Heart right ventricle (tissue), 16 donors: ENCODE data around the gene EFCAB8. TPM values are rescaled to one million over a fixed set of nuclear protein-coding genes. Genes with fewer than 3 reads are reported as not detected.
"Not testable (repeated sequence)": the region's sequence is repeated elsewhere in the genome, so short reads cannot be mapped to it uniquely, and the experiment has no call there.

ENCODE experiments used
- ATAC-seq, 8 donors: fragments of 200-7000 bp; cut with Tn5 transposase; one replicate each; pipeline ENCODE4 v1.9.1; 2020; ENCODE audit warnings: mild to moderate bottlenecking in 8 of 8, moderate library complexity in 8 of 8, moderate number of reproducible peaks in 1 of 8
- DNase-seq, 2 donors: peaks; one replicate each; pipeline ENCODE4 v3.0.0-alpha.2; 2020
- H3K27ac ChIP-seq, 10 donors: fragments of 200-600 bp; sonication (generic) in 2 of 10; one replicate each; pipeline versions ENCODE4 v1.5.0 to v1.8.0; 2020 to 2022; ENCODE audit warnings: mild to moderate bottlenecking in 3 of 10
- H3K27me3 ChIP-seq, 7 donors: fragments of 200-600 bp; one replicate each; pipeline ENCODE4 v1.8.0; 2021 to 2022; ENCODE audit warnings: mild to moderate bottlenecking in 2 of 7
- H3K36me3 ChIP-seq, 9 donors: fragments of 200-600 bp; sonication (generic) in 1 of 9; one replicate each; pipeline versions ENCODE4 v1.5.0 to v1.8.0; 2020 to 2022; ENCODE audit warnings: mild to moderate bottlenecking in 2 of 9
- H3K4me1 ChIP-seq, 9 donors: fragments of 200-600 bp; sonication (generic) in 1 of 9; one replicate each; pipeline versions ENCODE4 v1.5.0 to v1.8.0; 2020 to 2022; ENCODE audit warnings: mild to moderate bottlenecking in 4 of 9
- H3K4me3 ChIP-seq, 10 donors: fragments of 200-600 bp; sonication (generic) in 2 of 10; one replicate each; pipeline versions ENCODE4 v1.5.0 to v1.8.0; 2020 to 2022; ENCODE audit warnings: mild to moderate bottlenecking in 7 of 10, moderate library complexity in 2 of 10
- H3K9me3 ChIP-seq, 11 donors: fragments of 200-600 bp in 10 of 11; sonication (generic) in 2 of 11; one replicate each; pipeline versions ENCODE4 v1.5.0 to v1.8.0; 2013 to 2022; ENCODE audit warnings: mild to moderate bottlenecking in 2 of 11, control low read depth in 1 of 11, moderate library complexity in 1 of 11
- CTCF ChIP-seq, 9 donors: fragments of 200-600 bp; sonication (generic) in 2 of 9; IDR thresholded peaks; one replicate each; pipeline versions ENCODE4 v1.5.0 to v1.8.0; 2021 to 2022; ENCODE audit warnings: antibody characterized with exemption in 9 of 9, mild to moderate bottlenecking in 5 of 9, moderate library complexity in 1 of 9
- WGBS, 2 donors: extraction: QIAGEN DNeasy Blood & Tissue Kit; methylation state at CpG; one replicate each; pipeline ENCODE4 v1.1.7; 2013; ENCODE audit warnings: inconsistent platforms in 1 of 2; 5-methylcytosine and 5-hydroxymethylcytosine counted together
- intact Hi-C, 10 donors: fragments of 100-400 bp; cut with DNase I; formaldehyde crosslinking; loops; one replicate each; pipeline versions ENCODE4 v1.11.1 to v1.14.2; 2022
- polyA plus RNA-seq, 2 donors: library from polyadenylated mRNA; stranded (reverse); fragments of 200-250 nt; gene quantifications; one replicate each; pipeline ENCODE4 v1.2.3, GENCODE V29; 2013
- total RNA-seq, 10 donors: library from RNA; stranded (reverse); fragmentation: NEBNext Ultra II Directional in 3 of 10; extraction: Animal tissue kit (Norgen Biotek cat#: 25700) in 3 of 10; gene quantifications; one replicate each; pipeline versions ENCODE4 v1.2.1 to v1.2.4, GENCODE V29; 2021 to 2023
- donor health status: Arrhythmogenic right ventricular cardiomyopathy.
- donor health status: ischemic (EF 13 %, LVEDD 7.1; RV severe dilation, severe dysfunction).
- donor health status: healthy with polysubstance abuse.
- donor health status: DM: no; HTN: yes; CAD: no.
- donor health status: DM: no; HTN: no; CAD: no.
- donor health status: ischemic (EF 25% LVEDD 6.9; RV normal size, moderate dysfunction).
- donor health status: ischemic (EF 25% LVEDD 5.7; RV mildly dilated, moderate dysfunction).
- donor health status: healthy.
- donor health status: DM: yes; HTN: yes; CAD: no.
- donor health status: Ischemic cardiomyopathy.
- donor health status: ischemic (EF 35%, LVEDD 5.7; RV mildly dilated, moderate dysfunction).
- donor health status: nonischemic (EF 11% LVEDD 7.7; RV severe dilation, severe dysfunction).
- donor health status: DM: yes; HTN: yes; CAD: no.
- donor health status: PGD.
- donor health status: ischemic (EF 29% LVEDD 5.4; RV normal size, mild dysfunction).
- donor health status: nonischemic (EF 23%, LVEDD 6.1; RV moderate dilation, normal function).

Gene EFCAB8
- total and polyA plus RNA-seq, 12 donors, result 0.15 to 0.58 TPM; not detected in 10

GRCh38 chr20:32858189-32858588 lies 534 bp upstream of the EFCAB8 start:
- Histone ChIP-seq H3K27ac (no peak overlapping the region), H3K36me3 (peaks cover 0 to 55% (median 0%) of the 10 kb centered on the region in 9 donors), H3K4me1 (peaks cover 0 to 6% (median 0%) of the 10 kb centered on the region in 9 donors), H3K4me3 (no peak overlapping the region), H3K27me3 (no peaks in the 10 kb centered on the region), H3K9me3 (no peaks in the 10 kb centered on the region)
- DNase-seq, result no peak
- ATAC-seq, result no peak
- no peak for TF ChIP-seq CTCF (IDR thresholded peaks at IDR 0.05)
- intact Hi-C loops, result no loop called here
- 69% methylated on average over 2 of the region's 2 CpGs for WGBS, 2 donors

GRCh38 chr20:32861446-32861845 lies 2.7 kb downstream of the EFCAB8 start:
- WGBS, 2 donors, result 84 to 95% methylated on average over 7 of the region's 7 CpGs
- H3K27ac ChIP-seq, result no peak overlapping the region
- H3K4me1 ChIP-seq, result peaks cover 0 to 6% (median 0%) of the 10 kb centered on the region in 9 donors
- ATAC-seq (no peak), DNase-seq (no peak)
- H3K4me3 ChIP-seq, result no peak overlapping the region
- H3K36me3 ChIP-seq, result peaks cover 0 to 30% (median 0%) of the 10 kb centered on the region in 9 donors
- intact Hi-C loops, result loop anchor here in 1 of 10 donors (5.0 kb wide), 1 partner anchor 324 kb away; no protein-coding TSS in a partner anchor
- TF ChIP-seq CTCF (IDR thresholded peaks at IDR 0.05), result no peak
- H3K27me3 ChIP-seq, result no peaks in the 10 kb centered on the region
- H3K9me3 ChIP-seq, result no peaks in the 10 kb centered on the region

- H3K4me1 ChIP-seq, result peaks cover 0 to 13% (median 0%) of the 10 kb centered on the region in 9 donors
- no peaks in the 10 kb centered on the region for H3K36me3 ChIP-seq
- H3K9me3 ChIP-seq, result no peaks in the 10 kb centered on the region
- no peak for TF ChIP-seq CTCF (IDR thresholded peaks at IDR 0.05)
- intact Hi-C loops, result no loop called here
- ATAC-seq, result no peak
- H3K27ac ChIP-seq, result no peak overlapping the region
- no peaks in the 10 kb centered on the region for H3K27me3 ChIP-seq
- DNase-seq, result no peak
- WGBS, 2 donors, result 81 to 83% methylated on average over 2 of the region's 2 CpGs
- no peak overlapping the region for H3K4me3 ChIP-seq
Measured at GRCh38 chr20:32869562-32869961, 10.8 kb downstream of the EFCAB8 start.

- DNase-seq, H3K36me3 ChIP-seq, H3K27me3 ChIP-seq, H3K27ac ChIP-seq, H3K9me3 ChIP-seq, intact Hi-C loops, H3K4me3 ChIP-seq, ATAC-seq: not testable (repeated sequence)
- 97 to 99% methylated on average over 3 of the region's 3 CpGs for WGBS, 2 donors
- peaks cover 0 to 13% (median 0%) of the 10 kb centered on the region in 9 donors for H3K4me1 ChIP-seq
Measured at GRCh38 chr20:32870526-32870925, 11.8 kb downstream of the EFCAB8 start.

GRCh38 chr20:32870985-32871384 lies 12.3 kb downstream of the EFCAB8 start:
- Histone ChIP-seq H3K4me3 (no peak overlapping the region), H3K27ac (no peak overlapping the region), H3K4me1 (peaks cover 0 to 13% (median 0%) of the 10 kb centered on the region in 9 donors), H3K27me3 (no peaks in the 10 kb centered on the region), H3K36me3 (no peaks in the 10 kb centered on the region), H3K9me3 (no peaks in the 10 kb centered on the region)
- ATAC-seq (no peak), DNase-seq (no peak)
- whole genome bisulfite sequencing, 2 donors, result 91 to 93% methylated on average over 5 of the region's 5 CpGs
- TF ChIP-seq CTCF (IDR thresholded peaks at IDR 0.05), result no peak
- intact Hi-C loops, result no loop called here
